ENCODE results near the gene HES6.

HES6 gene

DNA sequence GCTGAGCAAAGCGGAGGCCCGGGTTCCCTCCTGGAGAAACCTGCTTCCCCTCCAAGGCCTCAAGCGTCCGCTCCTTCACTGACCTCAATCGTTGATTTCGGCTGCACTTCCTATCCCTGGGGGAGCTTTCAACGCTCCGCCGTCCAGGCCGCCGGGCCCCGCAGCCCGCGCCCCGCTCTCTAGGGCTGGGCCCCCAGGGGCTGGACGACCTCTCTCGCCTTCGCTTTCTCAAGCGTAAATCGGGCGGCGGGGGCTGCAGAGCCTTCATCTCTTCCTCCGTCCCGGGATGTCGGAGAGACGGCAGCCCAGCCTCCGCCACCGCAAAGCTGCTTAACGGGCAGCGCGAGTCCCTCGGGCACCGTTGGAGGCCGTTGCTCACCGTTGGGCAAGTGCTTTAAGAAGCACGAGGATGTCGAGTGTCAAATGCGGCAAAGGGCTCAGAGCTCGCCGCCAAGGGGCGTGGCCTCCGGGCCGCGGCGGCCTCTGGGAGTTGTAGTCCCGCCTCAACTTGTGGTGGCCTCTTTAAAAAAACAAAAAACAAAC lies 8.5 kb downstream of the HES6 start:
- peak; percentile 86 for DNase-seq

DNA sequence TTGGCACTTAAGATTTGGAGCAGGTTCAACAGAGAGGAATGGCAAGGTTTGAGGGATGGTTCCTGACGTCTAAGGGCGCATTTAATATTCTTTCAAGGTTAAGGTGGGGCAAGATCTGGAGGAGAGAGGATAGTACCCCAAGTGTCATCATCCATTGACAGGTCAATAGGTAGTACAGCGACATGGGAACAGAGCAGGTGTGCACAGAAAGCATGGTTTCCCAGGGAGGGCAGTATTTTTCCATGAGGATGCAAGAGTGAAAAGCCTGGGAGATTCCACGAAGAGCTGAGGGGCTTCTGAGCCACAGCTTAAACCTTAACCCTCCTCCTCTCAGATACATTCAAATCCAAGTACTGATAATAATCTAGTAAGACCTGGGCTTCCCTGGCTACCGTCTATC lies 9.1 kb downstream of the HES6 start:
- DNase-seq: no peak

DNA sequence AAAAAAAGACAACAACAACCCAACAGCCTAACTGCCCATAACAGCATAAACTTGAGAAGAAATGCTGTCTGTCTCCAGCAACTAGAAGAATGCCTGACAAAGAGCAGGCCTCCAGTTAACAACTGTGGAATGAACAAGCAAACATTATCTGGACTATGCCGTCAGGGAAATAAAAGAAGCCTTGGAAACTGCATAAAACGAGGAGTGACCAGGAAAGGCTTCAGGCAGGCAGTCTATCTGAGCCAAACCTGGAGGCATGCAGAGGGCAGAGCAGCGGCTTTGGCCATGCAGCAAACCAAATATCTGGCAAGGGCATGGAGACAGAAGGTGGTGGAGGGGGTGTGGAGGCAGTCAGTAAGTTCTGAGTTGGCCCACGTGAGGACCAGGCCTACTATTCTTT lies 11.1 kb downstream of the HES6 start:
- DNase-seq: no peak

DNA sequence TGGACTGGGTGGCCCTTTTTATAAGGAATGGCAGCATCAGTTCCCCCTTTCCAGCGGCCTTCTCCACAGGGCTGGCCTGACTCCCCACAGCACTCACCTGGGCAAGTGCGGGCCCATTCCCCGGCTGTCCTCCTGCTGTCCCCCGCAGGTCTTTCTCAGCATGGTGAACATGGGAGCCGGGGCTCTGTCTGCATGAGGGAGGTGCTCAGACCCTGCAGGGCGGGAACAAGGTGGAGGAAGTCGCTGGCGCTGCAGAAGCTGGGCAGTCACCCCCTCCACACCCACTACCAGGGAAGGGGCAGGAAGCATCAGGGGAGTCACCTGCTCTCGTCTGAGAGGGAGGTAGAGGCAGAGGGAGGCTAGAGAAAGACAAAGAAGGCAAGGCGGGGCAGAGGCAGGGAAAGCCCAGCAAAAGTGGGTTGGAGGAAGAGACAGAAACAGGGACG lies 12.2 kb downstream of the HES6 start:
- no peak for DNase-seq

DNA sequence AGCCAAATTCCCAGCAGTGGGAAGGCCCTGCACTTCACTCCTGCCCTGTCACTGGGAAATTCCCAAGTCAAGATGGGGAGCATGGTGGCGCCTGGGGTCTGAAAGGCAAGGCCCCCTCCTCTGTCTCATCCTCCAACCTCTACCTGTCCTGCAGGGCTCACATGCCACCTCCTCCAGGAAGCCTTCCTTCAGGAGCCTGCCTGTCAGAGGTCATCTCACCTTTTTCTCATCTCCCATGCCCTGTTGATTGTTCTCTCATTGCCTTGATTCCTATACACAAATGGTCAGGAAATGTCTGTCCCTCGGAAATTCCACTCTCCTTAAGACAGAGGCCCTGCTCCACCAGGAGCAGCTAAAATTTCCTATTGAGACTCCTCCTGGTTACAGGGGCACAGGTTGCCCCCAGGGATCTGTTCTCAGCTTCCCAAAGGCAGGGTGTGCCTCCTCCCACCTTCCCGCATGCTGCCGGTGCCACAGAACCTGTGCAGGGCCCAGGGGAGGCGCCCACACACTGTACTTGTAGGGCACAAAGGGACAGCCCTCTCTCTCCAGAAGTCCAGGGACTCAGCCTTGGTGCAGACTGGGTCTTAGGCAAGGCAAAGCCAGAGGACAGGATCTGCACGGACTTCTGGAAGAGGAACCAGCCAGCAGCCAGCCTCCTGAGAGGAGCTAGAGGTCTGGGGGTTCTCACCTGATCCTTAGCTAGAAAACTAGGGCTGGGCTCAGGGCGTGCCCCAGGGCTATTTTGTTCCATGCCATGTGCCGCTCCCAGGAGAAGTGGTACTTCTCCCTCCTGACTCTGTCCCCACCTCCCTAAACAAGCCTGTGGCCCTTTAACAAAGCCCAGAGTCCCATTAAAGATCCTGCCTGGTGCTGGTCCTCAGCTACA lies 12.9 kb downstream of the HES6 start:
- DNase-seq: no peak

DNA sequence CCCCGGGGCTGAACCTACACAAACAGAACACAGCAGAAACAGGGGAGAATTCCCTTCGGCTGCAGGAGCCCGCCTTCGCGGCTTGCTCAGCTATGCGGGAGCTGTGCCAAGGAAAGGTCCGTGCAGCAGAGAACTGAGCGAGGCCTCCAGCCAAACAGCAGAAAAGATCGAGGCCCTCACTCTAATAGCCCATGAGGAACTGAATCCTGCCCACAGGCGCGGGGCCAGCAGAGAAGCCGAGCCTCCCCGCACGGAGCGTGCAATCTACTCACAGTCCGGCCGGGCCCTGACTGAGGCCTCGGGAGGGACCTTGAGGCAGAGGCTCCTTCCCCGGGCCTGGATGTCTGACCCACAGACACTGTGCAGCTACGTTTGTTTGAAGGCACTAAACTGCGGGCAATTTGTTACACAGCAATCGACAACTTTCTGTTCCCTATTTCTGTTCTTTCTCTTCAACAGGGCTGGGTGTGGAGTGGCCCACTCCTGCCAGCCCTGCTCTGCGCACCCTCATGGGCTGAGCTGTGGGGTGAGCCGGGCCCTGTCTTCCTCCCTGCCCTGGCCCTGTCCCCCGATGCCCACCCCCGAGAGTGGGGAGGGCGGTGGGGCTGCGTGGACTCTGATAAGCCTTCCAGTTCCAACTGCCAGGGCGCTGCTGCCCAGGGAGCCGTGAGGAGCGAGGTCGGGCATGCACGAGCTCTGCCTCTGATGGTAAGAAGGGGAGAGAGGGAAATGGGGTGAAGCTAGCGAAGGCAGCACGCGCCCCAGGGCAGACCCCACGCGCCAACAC lies 13.7 kb downstream of the HES6 start:
- DNase-seq: no peak

DNA sequence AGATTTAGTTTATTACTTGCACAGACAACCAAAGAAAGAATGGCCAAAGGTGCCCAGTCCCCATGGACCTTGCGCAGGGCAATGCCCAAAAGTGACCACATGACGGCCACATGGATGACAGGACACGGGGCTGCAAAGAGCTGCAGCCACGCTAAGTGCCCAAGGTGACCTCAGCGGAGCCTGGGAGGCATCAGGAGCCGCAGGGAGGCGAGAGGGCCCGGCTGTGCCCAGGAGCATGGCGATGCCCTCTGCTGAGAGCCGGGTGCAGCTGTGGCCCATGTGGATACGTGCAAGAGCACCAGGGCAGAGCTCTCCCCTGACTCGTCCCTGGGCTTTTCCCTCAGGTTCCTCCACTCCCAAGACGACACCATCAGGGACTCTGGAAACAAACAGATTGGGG lies 14.7 kb downstream of the HES6 start:
- no peak for DNase-seq

DNA sequence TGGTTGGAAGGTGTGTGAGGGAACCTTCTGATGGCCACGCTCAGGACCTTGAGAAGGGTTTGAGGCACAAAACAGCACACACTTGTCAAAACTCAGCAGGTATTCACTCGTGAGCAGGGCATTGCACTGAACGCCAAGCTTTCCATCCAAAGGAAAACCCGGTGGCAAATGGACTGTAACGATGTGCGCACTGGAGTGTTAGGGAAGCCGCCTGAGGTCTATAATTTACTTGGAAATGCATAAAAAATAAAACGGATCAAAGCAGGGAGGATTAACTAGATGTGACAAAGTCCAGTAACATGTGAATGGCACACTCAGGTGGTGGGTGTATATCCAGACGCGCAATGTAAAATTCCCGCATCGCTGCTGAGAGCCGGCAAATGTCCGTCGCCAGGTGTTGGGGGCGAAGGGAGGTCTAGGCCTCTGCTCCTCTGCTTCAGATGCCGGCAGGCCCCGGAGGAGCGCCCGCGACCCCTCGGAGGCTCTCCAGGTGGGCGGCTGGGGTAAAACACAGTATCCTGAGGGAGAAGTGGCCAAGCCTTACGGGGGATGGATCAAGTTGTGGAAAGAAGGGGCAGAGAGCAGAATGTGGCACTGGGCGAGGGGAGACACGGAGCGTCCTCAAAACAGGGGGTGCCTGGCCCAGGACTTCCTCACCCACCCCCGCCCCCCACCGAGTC lies 15.3 kb downstream of the HES6 start:
- no peak for DNase-seq

DNA sequence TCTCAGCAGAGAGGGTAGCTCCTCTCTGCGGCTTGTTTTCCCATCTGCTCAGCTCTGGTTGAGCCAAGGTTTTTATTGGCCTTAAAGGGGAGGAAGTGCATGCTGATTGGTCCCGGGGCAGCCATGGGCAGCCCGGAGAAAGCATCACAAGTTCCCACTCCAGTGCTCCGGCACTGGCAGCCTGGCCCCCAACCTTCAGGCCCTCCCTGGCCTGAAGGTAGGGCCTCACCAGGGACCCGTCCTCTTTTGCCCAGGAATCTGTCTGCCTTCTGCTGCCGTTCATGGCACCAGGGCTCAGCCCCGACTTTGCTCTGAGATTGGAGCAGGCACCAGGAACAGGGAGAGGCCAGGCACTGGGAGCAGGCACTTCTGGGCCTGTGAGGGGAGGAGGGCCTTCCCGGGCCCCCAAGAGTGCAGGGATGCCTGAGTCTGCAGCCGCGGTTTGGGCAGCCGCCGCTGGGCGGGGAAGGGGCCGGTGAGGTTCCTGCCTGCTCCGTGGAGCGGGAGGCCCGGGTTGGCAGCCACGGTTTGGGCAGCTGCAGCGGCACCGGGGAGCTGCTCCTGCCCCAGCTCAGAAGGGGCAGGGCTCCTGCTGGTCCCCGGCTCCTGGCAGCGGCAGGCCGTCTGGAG lies 18.8 kb downstream of the HES6 start:
- peak; percentile 72 for DNase-seq

DNA sequence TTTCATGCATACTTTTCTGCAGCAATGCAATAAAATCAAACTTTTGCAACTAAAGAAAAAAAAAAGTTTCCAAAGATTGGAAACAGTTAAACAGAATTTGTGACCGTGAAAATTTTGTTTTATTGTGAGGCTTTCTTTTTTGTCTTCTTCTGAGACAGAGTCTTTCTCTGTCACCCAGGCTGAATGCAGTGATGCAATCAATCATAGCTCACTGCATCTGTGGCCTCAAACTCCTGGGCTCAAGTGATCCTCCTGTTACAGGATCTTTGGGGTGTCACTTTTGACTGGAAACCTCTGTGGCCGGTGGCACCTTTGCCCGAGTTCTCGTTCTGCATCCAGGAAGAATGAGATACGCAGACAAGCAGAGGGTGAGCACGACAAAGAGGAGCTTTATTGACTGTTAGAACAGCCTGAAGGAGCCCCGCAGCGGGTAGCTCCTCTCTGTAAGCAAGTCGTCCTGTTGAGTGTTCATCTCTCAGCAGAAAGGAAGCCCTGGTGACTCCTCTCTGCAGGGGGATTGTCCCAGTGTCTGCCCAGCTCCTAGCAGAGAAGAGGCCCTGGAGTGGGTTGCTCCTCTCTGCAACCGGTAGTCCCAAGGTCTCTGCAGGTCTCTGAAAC lies 19.5 kb downstream of the HES6 start:
- peak; percentile 72 for DNase-seq

DNA sequence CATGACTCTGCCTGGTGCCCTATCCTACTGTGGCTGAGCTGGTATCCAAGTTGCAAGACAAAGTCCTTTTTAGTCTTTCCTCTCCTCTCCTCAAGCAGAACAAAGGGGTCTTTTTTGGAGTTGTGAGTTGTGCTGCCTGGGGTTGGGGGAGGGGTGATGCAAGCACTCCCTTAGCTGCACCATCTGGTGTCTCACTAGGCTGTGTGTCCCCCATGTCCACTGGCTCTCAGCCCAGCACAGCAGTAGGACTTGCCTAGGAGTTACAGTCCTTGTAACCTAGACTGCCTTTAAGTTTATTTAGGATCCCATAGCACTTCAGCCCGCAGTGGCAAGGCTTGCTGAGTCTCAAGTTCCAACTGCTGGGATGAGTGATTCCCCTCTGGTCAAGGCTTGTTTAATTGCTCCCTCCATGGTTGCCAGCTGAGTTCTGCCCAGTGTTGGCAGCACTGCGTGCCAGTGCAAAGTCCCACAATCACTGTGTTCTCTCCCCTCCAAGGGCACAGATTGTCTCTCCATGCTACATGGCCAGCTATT lies 23.1 kb downstream of the HES6 start:
- no peak for DNase-seq

DNA sequence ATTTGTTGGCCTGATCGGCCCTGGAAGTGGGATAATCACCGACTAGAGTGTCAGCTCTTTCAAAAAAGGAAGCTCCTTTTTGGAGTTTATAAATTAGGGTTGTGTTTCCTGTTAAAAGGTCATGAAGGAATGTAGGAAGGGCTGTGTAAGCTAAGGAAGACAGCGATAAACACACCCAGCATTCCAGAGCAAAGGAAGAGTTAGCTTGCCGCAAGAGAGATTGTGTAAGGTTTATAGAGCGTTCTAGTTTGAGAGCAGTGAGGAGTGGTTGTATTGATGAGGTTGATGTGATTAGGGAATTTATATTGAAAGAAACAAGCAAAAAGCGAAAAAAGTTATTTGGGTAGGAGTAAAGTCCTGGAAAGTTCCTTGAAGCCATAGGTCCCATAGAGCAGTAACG lies 32.8 kb downstream of the HES6 start:
- no peak for DNase-seq

DNA sequence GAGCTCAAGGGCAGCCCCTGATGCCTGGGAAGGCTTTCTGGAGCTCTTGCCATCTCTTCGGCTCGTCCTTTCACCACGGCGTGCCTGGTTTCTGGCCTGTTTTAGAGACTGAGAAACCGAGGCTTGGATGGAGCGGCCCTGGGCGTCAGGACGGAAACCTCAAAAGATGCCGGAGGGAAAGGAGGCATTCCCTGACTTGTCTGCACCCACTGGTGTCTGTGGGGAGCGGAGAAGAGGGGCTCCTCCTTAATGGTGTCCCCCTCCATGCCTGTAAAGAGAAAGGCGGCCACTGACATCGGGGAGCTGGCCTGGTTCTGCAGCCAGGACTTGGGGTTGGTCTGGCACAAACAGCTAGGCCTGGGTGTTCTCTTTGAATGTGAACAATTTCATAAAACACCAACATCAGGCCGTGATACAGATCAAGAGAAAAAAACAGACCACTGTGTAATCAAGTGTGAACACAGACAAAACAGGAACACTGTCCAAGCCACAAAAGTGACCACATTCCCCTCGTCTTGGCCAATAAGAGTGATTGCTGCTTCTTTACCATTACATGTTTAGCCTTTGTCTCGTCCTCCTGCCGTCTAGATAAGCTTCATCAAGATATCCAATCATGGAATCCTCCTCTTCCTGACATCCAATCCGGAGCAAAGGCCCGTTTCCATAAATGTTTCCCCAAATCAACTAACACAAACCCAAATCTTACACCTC lies 35.7 kb downstream of the HES6 start:
- peak; percentile 86 for DNase-seq

DNA sequence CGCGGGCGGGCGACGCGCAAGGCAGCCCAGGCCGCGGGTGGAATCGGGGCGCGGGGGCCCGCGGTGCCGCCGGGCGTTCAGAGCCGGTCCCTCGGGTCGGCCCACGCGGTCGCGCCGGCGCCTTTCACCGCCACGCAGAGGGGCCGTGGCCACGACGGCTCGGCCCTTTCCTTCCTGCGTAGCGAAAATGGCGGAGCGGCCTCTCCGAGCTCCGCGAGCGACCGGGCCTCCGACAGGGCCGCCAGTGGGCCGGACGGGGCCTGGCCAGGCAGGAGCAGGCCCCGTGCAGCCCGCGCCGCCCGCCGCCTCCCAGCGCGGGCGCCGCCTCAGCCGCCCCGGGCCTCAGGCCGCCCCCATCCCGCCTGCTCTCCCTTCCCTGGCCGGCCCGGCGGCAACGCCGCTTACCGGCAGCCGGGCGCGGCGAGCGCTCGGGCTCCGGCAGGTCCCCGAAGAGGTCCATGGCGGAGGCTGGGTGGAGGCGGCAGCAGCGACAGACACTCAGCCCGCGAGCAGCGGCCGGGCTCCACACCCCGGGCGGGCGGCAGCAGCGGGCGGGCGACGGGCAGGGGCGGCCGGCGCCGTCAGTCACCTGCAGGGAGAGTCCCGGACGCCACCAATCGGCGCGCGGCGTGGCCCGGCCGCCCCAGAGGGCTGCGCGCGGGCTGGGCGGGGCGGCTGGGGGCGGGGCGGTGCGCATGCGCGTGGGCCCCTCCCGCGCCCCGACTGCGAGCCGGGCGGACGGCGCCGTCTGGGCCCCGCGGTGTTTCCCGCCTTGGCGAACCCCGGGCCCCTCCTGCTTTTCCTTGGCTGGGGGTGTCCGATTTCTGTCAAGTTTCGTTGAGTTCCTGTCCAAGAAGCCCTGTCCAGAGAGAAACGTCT lies 36.5 kb downstream of the HES6 start, which contains the start of gene ILKAP:
Gene ILKAP, minus strand, starts transcription at position 602 of the 879 bp plus-strand sequence. Its CDS starts 142 bp downstream, at position 460.
- DNase-seq: peak; percentile 96

DNA sequence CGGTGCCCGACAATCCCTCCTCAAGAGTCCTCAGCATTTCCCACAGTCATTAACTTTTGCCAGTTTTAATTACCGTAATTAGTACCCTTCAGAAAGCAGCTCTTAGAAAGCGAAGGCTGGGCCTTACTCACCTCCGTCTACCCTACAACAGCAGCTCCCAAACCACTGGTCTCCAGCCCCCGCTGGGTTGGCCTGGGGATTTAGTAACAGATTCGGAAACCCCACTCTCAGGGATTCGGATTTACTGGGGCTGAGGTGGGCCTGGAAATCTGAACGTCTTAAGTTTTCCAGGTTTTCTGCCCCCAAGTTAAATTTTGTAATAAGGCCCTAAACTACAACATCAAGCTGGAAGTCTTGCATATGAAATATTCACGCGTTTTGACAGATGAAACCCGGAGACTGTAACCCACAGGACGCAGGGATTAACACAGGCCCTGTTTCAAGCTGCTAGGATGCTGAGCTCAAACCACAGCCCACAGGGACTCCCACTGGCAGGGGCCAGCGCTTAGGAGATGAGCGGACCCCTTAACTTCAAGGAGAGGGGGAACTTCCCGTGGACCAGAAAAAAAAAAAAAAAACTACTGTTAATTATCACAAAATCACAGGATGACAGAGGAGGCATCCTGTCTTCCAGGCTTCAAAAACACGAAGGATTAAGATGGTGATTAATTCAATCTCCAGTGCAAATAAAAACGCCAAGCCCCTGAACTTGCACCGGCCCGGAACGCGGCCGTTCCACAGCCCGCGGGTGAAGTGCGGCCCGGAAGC lies 37.3 kb downstream of the HES6 start:
- peak; percentile 42 for DNase-seq

DNA sequence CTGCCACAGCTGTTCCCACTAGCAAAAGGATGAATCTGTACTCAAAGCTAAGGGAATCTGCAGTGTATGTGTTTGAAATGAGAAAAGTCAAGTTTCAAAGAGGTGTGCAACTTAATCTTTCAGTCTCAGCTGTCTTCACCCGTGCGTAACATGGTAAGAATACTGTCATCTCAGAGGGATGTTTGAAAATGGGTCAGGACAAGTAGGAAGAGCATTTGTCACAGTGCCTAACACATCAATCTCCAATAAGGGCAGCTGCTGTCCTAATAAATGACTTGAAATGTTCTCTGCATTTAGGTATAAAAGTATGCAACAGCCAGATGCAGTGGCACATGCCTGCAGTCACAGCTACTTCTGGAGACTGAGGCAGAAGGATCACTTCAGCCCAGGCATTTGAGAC lies 49.4 kb downstream of the HES6 start:
- DNase-seq: no peak

Data from DMS53 (cell line).